H1 (cell line): ENCODE measurements around the gene NOL9. TPM values are rescaled to one million over a fixed set of nuclear protein-coding genes. Genes with fewer than 3 reads are reported as not detected.
A peak's percentile ranks its signal among the peaks of the same experiment; 100 is the strongest.

Experiments used
- CTCF ChIA-PET: fragments of 300-600 bp; sonication (Branson Sonifier 250); formaldehyde crosslinking; loops from one replicate; lab custom pipeline; 2021; ENCODE audit not compliant: partially characterized antibody; lab: Charles Lee
- POLR2A ChIA-PET: fragments of 300-600 bp; sonication (Branson Sonifier 250); formaldehyde crosslinking; loops from one replicate; lab custom pipeline; 2021; ENCODE audit warnings: inconsistent platforms; ENCODE audit not compliant: partially characterized antibody; lab: Charles Lee
- DNase-seq, 2 experiments: peaks; one replicate each; pipeline versions ENCODE4 v3.0.0 to v3.0.0-alpha.2; 2010 to 2022; ENCODE audit warnings: low spot score in 2 of 2, low read depth in 1 of 2, mixed read lengths in 1 of 2
- FAIRE-seq: peaks from 2 replicates; lab custom pipeline; 2011; peaks lifted over from hg19 to GRCh38; lab: Jason Lieb, UNC
- H2AFZ ChIP-seq: 2 replicates; pipeline ENCODE4 v1.8.1; 2012; ENCODE audit warnings: low read length, inconsistent platforms
- H2AK5ac ChIP-seq: 2 replicates; pipeline ENCODE4 v1.6.1; 2013; ENCODE audit warnings: low read depth, low read length
- H2BK120ac ChIP-seq: replicated peaks from 2 replicates; pipeline ENCODE3; 2013; ENCODE audit warnings: low read depth, low read length, inconsistent platforms
- H2BK12ac ChIP-seq: 2 replicates; pipeline ENCODE4 v1.6.1; 2013; ENCODE audit warnings: low read depth, low read length
- H2BK15ac ChIP-seq: 2 replicates; pipeline ENCODE4 v1.6.1; 2013; ENCODE audit warnings: low read length
- H2BK20ac ChIP-seq: 2 replicates; pipeline ENCODE4 v1.6.1; 2013; ENCODE audit warnings: low read length
- H2BK5ac ChIP-seq: 2 replicates; pipeline ENCODE4 v1.6.1; 2013; ENCODE audit warnings: low read depth, low read length
- H3K14ac ChIP-seq: 2 replicates; pipeline ENCODE4 v1.6.1; 2013; ENCODE audit warnings: inconsistent platforms; ENCODE audit not compliant: insufficient read length
- H3K18ac ChIP-seq: 2 replicates; pipeline ENCODE4 v1.6.1; 2013; ENCODE audit warnings: low read length; ENCODE audit errors: extremely low read depth
- H3K23ac ChIP-seq: 2 replicates; pipeline ENCODE4 v1.6.1; 2013; ENCODE audit warnings: inconsistent platforms; ENCODE audit not compliant: insufficient read length
- H3K23me2 ChIP-seq: 2 replicates; pipeline ENCODE4 v1.6.1; 2013; ENCODE audit warnings: low read depth, low read length
- H3K27ac ChIP-seq: 2 replicates; pipeline ENCODE4 v1.6.1; 2011; ENCODE audit warnings: low read depth, low read length, inconsistent platforms
- H3K27me3 ChIP-seq, 4 experiments: replicated peaks in 1 of 4; 1 replicate in 1 of 4; 2 replicates in 3 of 4; pipeline versions ENCODE4 v1.6.1 to v1.8.1; 2011 to 2013; ENCODE audit warnings: low read length in 3 of 4, mild to moderate bottlenecking in 3 of 4, inconsistent platforms in 2 of 4, mixed read lengths in 2 of 4, moderate library complexity in 1 of 4; ENCODE audit not compliant: control insufficient read depth in 3 of 4, insufficient read depth in 3 of 4; ENCODE audit errors: extremely low read depth in 1 of 4
- H3K36me3 ChIP-seq, 4 experiments: 2 replicates each; pipeline versions ENCODE4 v1.6.1 to v1.8.1; 2011 to 2013; ENCODE audit warnings: mild to moderate bottlenecking in 4 of 4, low read length in 3 of 4, moderate library complexity in 2 of 4, control low read depth in 1 of 4, inconsistent platforms in 1 of 4; ENCODE audit not compliant: insufficient read depth in 4 of 4, control insufficient read depth in 2 of 4
- H3K4ac ChIP-seq: replicated peaks from 2 replicates; pipeline ENCODE3; 2013; ENCODE audit warnings: low read length, low read depth, mixed read lengths, inconsistent platforms; ENCODE audit not compliant: insufficient read length
- H3K4me1 ChIP-seq, 4 experiments: replicated peaks in 1 of 4; 1 replicate in 1 of 4; 2 replicates in 3 of 4; pipeline versions ENCODE4 v1.6.1 to v1.8.1; 2011 to 2013; ENCODE audit warnings: low read length in 3 of 4, inconsistent platforms in 2 of 4, mixed read lengths in 1 of 4; ENCODE audit not compliant: insufficient read depth in 4 of 4, control insufficient read depth in 3 of 4
- H3K4me2 ChIP-seq, 2 experiments: 2 replicates each; pipeline versions ENCODE4 v1.6.1 to v1.8.1; 2011 to 2013; ENCODE audit warnings: low read depth in 2 of 2, low read length in 2 of 2, control low read depth in 1 of 2, inconsistent platforms in 1 of 2, mild to moderate bottlenecking in 1 of 2; ENCODE audit not compliant: insufficient read depth in 1 of 2
- H3K4me3 ChIP-seq, 4 experiments: fragments of 200-600, 300-600 bp in 1 of 4; sonication (generic), shearing (Covaris generic), sonication (Bioruptor Twin) in 1 of 4; 2 replicates each; pipeline versions ENCODE4 v1.5.1 to v1.8.1; 2011 to 2016; ENCODE audit warnings: low read length in 4 of 4, low read depth in 3 of 4, control low read depth in 2 of 4, inconsistent platforms in 2 of 4, mild to moderate bottlenecking in 2 of 4, mixed read lengths in 1 of 4, moderate library complexity in 1 of 4; ENCODE audit not compliant: insufficient read depth in 2 of 4; ENCODE audit errors: extremely low read depth in 1 of 4
- H3K56ac ChIP-seq: replicated peaks from 2 replicates; pipeline ENCODE3; 2013; ENCODE audit warnings: low read depth, mild to moderate bottlenecking, mixed read lengths, low read length, inconsistent platforms; ENCODE audit not compliant: insufficient read length
- H3K79me1 ChIP-seq: 2 replicates; pipeline ENCODE4 v1.6.1; 2013; ENCODE audit warnings: low read depth, low read length, control low read depth
- H3K79me2 ChIP-seq, 2 experiments: 2 replicates each; pipeline versions ENCODE4 v1.6.1 to v1.8.1; 2012 to 2013; ENCODE audit warnings: low read length in 2 of 2, mild to moderate bottlenecking in 2 of 2, inconsistent platforms in 1 of 2; ENCODE audit not compliant: insufficient read depth in 2 of 2, control insufficient read depth in 1 of 2
- H3K9ac ChIP-seq, 4 experiments: replicated peaks in 1 of 4; 1 replicate in 1 of 4; 2 replicates in 3 of 4; pipeline versions ENCODE4 v1.6.1 to v1.8.1; 2011 to 2013; ENCODE audit warnings: low read depth in 3 of 4, low read length in 3 of 4, control low read depth in 2 of 4, mild to moderate bottlenecking in 2 of 4, moderate library complexity in 2 of 4, inconsistent platforms in 1 of 4; ENCODE audit errors: extremely low read depth in 1 of 4
- H3K9me3 ChIP-seq, 2 experiments: 2 replicates each; pipeline versions ENCODE4 v1.6.1 to v1.8.1; 2012 to 2013; ENCODE audit warnings: mild to moderate bottlenecking in 2 of 2, moderate library complexity in 2 of 2, control low read depth in 1 of 2, inconsistent platforms in 1 of 2, low read depth in 1 of 2, low read length in 1 of 2, mixed read lengths in 1 of 2; ENCODE audit not compliant: insufficient read depth in 2 of 2
- H4K20me1 ChIP-seq, 2 experiments: replicated peaks in 1 of 2; 2 replicates each; pipeline versions ENCODE3 to v1.8.1; 2011 to 2013; ENCODE audit warnings: inconsistent platforms in 2 of 2, low read length in 2 of 2, mild to moderate bottlenecking in 1 of 2; ENCODE audit not compliant: insufficient read depth in 2 of 2, control insufficient read depth in 1 of 2
- H4K5ac ChIP-seq: 2 replicates; pipeline ENCODE4 v1.6.1; 2013; ENCODE audit warnings: low read length, low read depth, mixed read lengths, inconsistent platforms; ENCODE audit not compliant: insufficient read length
- H4K8ac ChIP-seq: 2 replicates; pipeline ENCODE4 v1.8.0; 2013; ENCODE audit warnings: mild to moderate bottlenecking, moderate library complexity, low read length, inconsistent platforms; ENCODE audit not compliant: insufficient read depth; ENCODE audit errors: extremely low read depth
- H4K91ac ChIP-seq: replicated peaks from 2 replicates; pipeline ENCODE3; 2013; ENCODE audit warnings: low read length, mixed read lengths, inconsistent platforms; ENCODE audit not compliant: insufficient read length
- BCL11A ChIP-seq, 2 experiments: IDR thresholded peaks; one replicate each; pipeline ENCODE4 v1.6.1; 2011; ENCODE audit warnings: low read depth in 2 of 2, low read length in 2 of 2, mild to moderate bottlenecking in 2 of 2
- CHD1 ChIP-seq: IDR thresholded peaks from 2 replicates; pipeline ENCODE4 v1.6.1; 2012; ENCODE audit warnings: low read depth, low read length, improper control_type of control experiment
- CHD2 ChIP-seq: IDR thresholded peaks from 2 replicates; pipeline ENCODE4 v1.6.1; 2012; ENCODE audit warnings: low read length, improper control_type of control experiment
- CREB1 ChIP-seq: IDR thresholded peaks from 2 replicates; pipeline ENCODE4 v1.6.1; 2012; ENCODE audit warnings: inconsistent platforms
- CTCF ChIP-seq, 3 experiments: IDR thresholded peaks; 1 replicate in 2 of 3; 2 replicates in 1 of 3; pipeline versions ENCODE4 v1.5.1 to v1.6.1; 2011; ENCODE audit warnings: low read length in 3 of 3, mild to moderate bottlenecking in 3 of 3, inconsistent platforms in 2 of 3, low read depth in 1 of 3, moderate library complexity in 1 of 3; ENCODE audit not compliant: insufficient read depth in 1 of 3; ENCODE audit errors: control extremely low read depth in 1 of 3
- EZH2 ChIP-seq: fragments of 200-600 bp; sonication (generic); IDR thresholded peaks from 2 replicates; pipeline ENCODE4 v1.7.1; 2012; ENCODE audit warnings: low read depth, mild to moderate bottlenecking, moderate library complexity, low read length, inconsistent platforms; ENCODE audit not compliant: severe bottlenecking
- JUND ChIP-seq: IDR thresholded peaks from 2 replicates; pipeline ENCODE4 v1.6.1; 2011; ENCODE audit warnings: mild to moderate bottlenecking, improper control_type of control experiment, low read length
- NRF1 ChIP-seq: IDR thresholded peaks from 2 replicates; pipeline ENCODE4 v1.6.1; 2011; ENCODE audit warnings: mild to moderate bottlenecking, low read depth, low read length, improper control_type of control experiment
- POU5F1 ChIP-seq: IDR thresholded peaks from 2 replicates; pipeline ENCODE4 v1.6.1; 2011; ENCODE audit warnings: low read depth, mild to moderate bottlenecking, low read length, moderate library complexity
- RNF2 ChIP-seq: fragments of 200-900, 300-1000 bp; sonication (generic); IDR thresholded peaks from 2 replicates; pipeline ENCODE4 v1.7.1; 2016; ENCODE audit warnings: borderline replicate concordance, low read depth, mild to moderate bottlenecking, antibody characterized with exemption, low read length; ENCODE audit not compliant: poor library complexity, severe bottlenecking; ENCODE audit errors: missing control alignments
- SUZ12 ChIP-seq: fragments of 200-600 bp; sonication (generic); IDR thresholded peaks from 2 replicates; pipeline ENCODE4 v1.6.1; 2012; ENCODE audit warnings: mild to moderate bottlenecking, inconsistent platforms, low read length, moderate library complexity, mixed read lengths
- TBP ChIP-seq: IDR thresholded peaks from 2 replicates; pipeline ENCODE4 v1.6.1; 2011; ENCODE audit warnings: low read depth, low read length, improper control_type of control experiment
- WGBS, 2 experiments: shearing (Covaris generic) in 1 of 2; methylation state at CpG; one replicate each; pipeline versions ENCODE4 v1.1.6 to v1.1.7; 2013 to 2015; ENCODE audit warnings: low lambda C conversion rate in 2 of 2, mixed read lengths in 2 of 2, inconsistent platforms in 1 of 2, low coverage in 1 of 2, missing lambda C conversion rate in 1 of 2; ENCODE audit not compliant: insufficient replicate concordance in 2 of 2, insufficient coverage in 1 of 2, insufficient read length in 1 of 2; ENCODE audit errors: extremely low coverage in 1 of 2, missing lambda C conversion rate in 1 of 2; 5-methylcytosine and 5-hydroxymethylcytosine counted together
- polyA plus RNA-seq, 7 experiments: library from polyadenylated mRNA; depleted of rRNA in 3 of 7; stranded (reverse) in 5 of 7; unstranded in 2 of 7; fragments of >200 nt in 5 of 7; fragments of 200-250 nt in 2 of 7; gene quantifications; 1 replicate in 5 of 7; 2 replicates in 1 of 7; 4 replicates in 1 of 7; pipeline versions ENCODE4 v1.2.1 to v1.2.3, GENCODE V29; 2011 to 2013; ENCODE audit warnings: missing spikeins in 2 of 7, mixed read lengths in 2 of 7
- total RNA-seq: library from RNA; stranded (reverse); fragmentation: NEBNext Ultra II Directional; extraction: Animal tissue kit (Norgen Biotek cat#: 25700); gene quantifications from 2 replicates; pipeline ENCODE4 v1.2.1, GENCODE V29; 2021

Gene NOL9
- total and polyA plus RNA-seq, 2 of the 8 experiments (the other 6 are each of a cell fraction or from before 2014, with no cell fraction given), result 17.1 to 38.1 TPM

- CTCF ChIA-PET, result interaction anchor here (0.6 to 1.5 kb wide), 3 partner anchors 12 to 18 kb away, joined by 3 to 10 read pairs (median 3); partner anchors contain the start of gene NOL9
- peaks cover 0 to 2% (median 0%) of the 10 kb centered on the region in 4 experiments; a peak in 1 of 7 replicates for H3K27me3 ChIP-seq
- FAIRE-seq, result no peak
- no peak for TF ChIP-seq POU5F1
- no peak for TF ChIP-seq NRF1
- no peak for TF ChIP-seq CTCF (IDR thresholded peaks at IDR 0.05; ENCODE audit: control extremely low read depth in 1 of 3, insufficient read depth in 1 of 3, low read depth in 1 of 3, low read length in 3 of 3)
- TF ChIP-seq BCL11A (IDR thresholded peaks at IDR 0.05; ENCODE audit: low read depth in 2 of 2, low read length in 2 of 2), result no peak
- TF ChIP-seq EZH2, result no peak
- TF ChIP-seq RNF2, result no peak
- TF ChIP-seq TBP, result no peak
- TF ChIP-seq CHD2, result no peak
- TF ChIP-seq JUND, result no peak
- no peak for TF ChIP-seq CREB1
- no peak for TF ChIP-seq SUZ12
- no peak for TF ChIP-seq CHD1
These were observed 14.7 kb upstream of the NOL9 start for GRCh38 chr1:6569033-6569432.

More at GRCh38 chr1:6569033-6569432, 14.7 kb upstream of the NOL9 start:
- H3K23me2 ChIP-seq, result no peaks in the 10 kb centered on the region; the same call in 1 of the 2 replicates
- H2AK5ac ChIP-seq, result no peak overlapping the region
- peaks cover 0 to 1% of the 10 kb centered on the region in 2 experiments for H4K20me1 ChIP-seq
- 87 to 100% methylated on average over 5 to 11 of the region's 11 CpGs for WGBS, 2 experiments
- no peaks in the 10 kb centered on the region for H3K9me3 ChIP-seq
- H3K14ac ChIP-seq, result no peak overlapping the region
- H4K91ac ChIP-seq, result no peak overlapping the region
- H4K8ac ChIP-seq, result no peak overlapping the region
- no peak overlapping the region for H3K4me3 ChIP-seq
- no peak overlapping the region for H4K5ac ChIP-seq
- H3K9ac ChIP-seq, result no peak overlapping the region
- no peaks in the 10 kb centered on the region for H3K36me3 ChIP-seq
- H2BK5ac ChIP-seq, result no peak overlapping the region
- no peak overlapping the region for H2BK120ac ChIP-seq
- H3K18ac ChIP-seq, result no peak overlapping the region
- no peak overlapping the region for H2BK20ac ChIP-seq
- H2BK12ac ChIP-seq, result no peak overlapping the region
- no peak overlapping the region for H3K23ac ChIP-seq
- no peak overlapping the region for H3K4me2 ChIP-seq
- H3K79me1 ChIP-seq, result no peaks in the 10 kb centered on the region
- no peak overlapping the region for H2AFZ ChIP-seq
- no peak overlapping the region for H2BK15ac ChIP-seq
- no peak overlapping the region for H3K56ac ChIP-seq
- peak overlapping the region; percentile 23 for H3K4ac ChIP-seq
- no peak for DNase-seq
- H3K27ac ChIP-seq, result no peak overlapping the region
- H3K4me1 ChIP-seq, result peaks cover 0 to 2% (median under 1%) of the 10 kb centered on the region in 4 experiments; a peak in 2 of 7 replicates
- POLR2A ChIA-PET, result interaction anchor here (0.7 to 1.1 kb wide), 5 partner anchors 11 to 64 kb away, joined by 3 to 6 read pairs (median 4); partner anchors contain the start of gene KLHL21
- H3K79me2 ChIP-seq, result no peaks in the 10 kb centered on the region
